Measurements from ENCODE around the gene HOXA7. TPM values are rescaled to one million over a fixed set of nuclear protein-coding genes. Genes with fewer than 3 reads are reported as not detected.

Gene HOXA7
- total and polyA plus RNA-seq, 7 donors = 2.9 to 10.2 (median 6.2) TPM

- DNase-seq = peak in 1 of 2 donors; percentile 89
- Histone ChIP-seq H3K4me3 (peak overlapping the region; percentile 79), H3K27ac (peak overlapping the region; percentile 92), H3K4me1 (peaks cover 17% of the 10 kb centered on the region), H3K36me3 (ENCODE audit: insufficient read depth in 1 of 2, low read depth in 1 of 2) (no peaks in the 10 kb centered on the region), H3K27me3 (ENCODE audit: insufficient read depth in 3 of 3, low read length in 2 of 3) (no peaks in the 10 kb centered on the region), H3K9me3 (no peaks in the 10 kb centered on the region)
- ATAC-seq = peak; percentile 40 to 60 (median 51)
- intact Hi-C loops (cut with DNase I) = loop anchor here in 1 of 2 donors (2.0 kb wide), 1 partner anchor 1316 kb away; no protein-coding TSS in a partner anchor
- TF ChIP-seq, protein P1, sequence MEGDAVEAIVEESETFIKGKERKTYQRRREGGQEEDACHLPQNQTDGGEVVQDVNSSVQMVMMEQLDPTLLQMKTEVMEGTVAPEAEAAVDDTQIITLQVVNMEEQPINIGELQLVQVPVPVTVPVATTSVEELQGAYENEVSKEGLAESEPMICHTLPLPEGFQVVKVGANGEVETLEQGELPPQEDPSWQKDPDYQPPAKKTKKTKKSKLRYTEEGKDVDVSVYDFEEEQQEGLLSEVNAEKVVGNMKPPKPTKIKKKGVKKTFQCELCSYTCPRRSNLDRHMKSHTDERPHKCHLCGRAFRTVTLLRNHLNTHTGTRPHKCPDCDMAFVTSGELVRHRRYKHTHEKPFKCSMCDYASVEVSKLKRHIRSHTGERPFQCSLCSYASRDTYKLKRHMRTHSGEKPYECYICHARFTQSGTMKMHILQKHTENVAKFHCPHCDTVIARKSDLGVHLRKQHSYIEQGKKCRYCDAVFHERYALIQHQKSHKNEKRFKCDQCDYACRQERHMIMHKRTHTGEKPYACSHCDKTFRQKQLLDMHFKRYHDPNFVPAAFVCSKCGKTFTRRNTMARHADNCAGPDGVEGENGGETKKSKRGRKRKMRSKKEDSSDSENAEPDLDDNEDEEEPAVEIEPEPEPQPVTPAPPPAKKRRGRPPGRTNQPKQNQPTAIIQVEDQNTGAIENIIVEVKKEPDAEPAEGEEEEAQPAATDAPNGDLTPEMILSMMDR (IDR thresholded peaks at IDR 0.05) = no peak
- 0 to 1% (median 1%) methylated on average over 53 to 58 of the region's 58 CpGs for WGBS, 3 donors
Measured at GRCh38 chr7:27172823-27173510, 16.5 kb upstream of the HOXA7 start.

GRCh38 chr7:27172315-27172774, 15.9 kb upstream of the HOXA7 start:
- H3K4me3 ChIP-seq = peak overlapping the region; percentile 79
- TF ChIP-seq, protein P1 (IDR thresholded peaks at IDR 0.05) = no peak
- ATAC-seq (no peak), DNase-seq (peak in 1 of 2 donors; percentile 58)
- no peaks in the 10 kb centered on the region for H3K9me3 ChIP-seq
- peaks cover 22% of the 10 kb centered on the region for H3K4me1 ChIP-seq
- peak overlapping the region; percentile 92 for H3K27ac ChIP-seq
- no peaks in the 10 kb centered on the region for H3K27me3 ChIP-seq (ENCODE audit: insufficient read depth in 3 of 3, low read length in 2 of 3)
- intact Hi-C loops (cut with DNase I) = loop anchor here in 1 of 2 donors (2.0 kb wide), 1 partner anchor 1316 kb away; no protein-coding TSS in a partner anchor
- WGBS, 3 donors = 10 to 20% (median 14%) methylated on average over 10 of the region's 10 CpGs
- no peaks in the 10 kb centered on the region for H3K36me3 ChIP-seq (ENCODE audit: insufficient read depth in 1 of 2, low read depth in 1 of 2)

- H3K9me3 ChIP-seq = no peaks in the 10 kb centered on the region
- peak in 1 of 4 donors; percentile 15 for ATAC-seq
- DNase-seq = peak in 1 of 2 donors; percentile 49
- 15 to 20% (median 20%) methylated on average over 30 of the region's 30 CpGs for WGBS, 3 donors
- H3K4me3 ChIP-seq = peak overlapping the region; percentile 79
- TF ChIP-seq, protein P1 (IDR thresholded peaks at IDR 0.05) = no peak
- H3K36me3 ChIP-seq (ENCODE audit: insufficient read depth in 1 of 2, low read depth in 1 of 2) = no peaks in the 10 kb centered on the region
- H3K27me3 ChIP-seq (ENCODE audit: insufficient read depth in 3 of 3, low read length in 2 of 3) = no peaks in the 10 kb centered on the region
- intact Hi-C loops (cut with DNase I) = loop anchor here in 1 of 2 donors (2.0 kb wide), 1 partner anchor 1315 kb away; no protein-coding TSS in a partner anchor
- H3K27ac ChIP-seq = peak overlapping the region; percentile 92
- H3K4me1 ChIP-seq = peaks cover 20% of the 10 kb centered on the region
Measured at GRCh38 chr7:27171637-27172314, 15.3 kb upstream of the HOXA7 start.

DNA sequence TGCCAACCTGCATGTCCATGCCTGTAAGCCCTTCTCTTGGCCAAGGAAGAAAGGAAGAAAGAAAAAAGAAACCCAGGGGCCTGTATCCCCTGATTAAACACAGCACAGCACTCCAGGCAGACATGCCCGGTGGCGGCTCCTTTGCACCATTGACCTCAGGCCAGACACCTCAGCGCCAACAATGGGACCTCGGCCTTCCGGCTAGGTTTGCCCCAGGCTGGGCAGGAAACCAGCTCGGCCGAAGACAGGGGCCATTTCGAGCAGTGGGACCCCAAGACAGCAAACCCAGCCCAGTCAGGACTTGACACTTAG, 14.8 kb upstream of the HOXA7 start:
- intact Hi-C loops (cut with DNase I) = no loop called here
- TF ChIP-seq, protein P1 (IDR thresholded peaks at IDR 0.05) = no peak
- ATAC-seq (no peak), DNase-seq (peak in 1 of 2 donors; percentile 75)
- WGBS, 3 donors = 9 to 26% (median 15%) methylated on average over 8 of the region's 8 CpGs
- Histone ChIP-seq H3K36me3 (ENCODE audit: insufficient read depth in 1 of 2, low read depth in 1 of 2) (no peaks in the 10 kb centered on the region), H3K27me3 (ENCODE audit: insufficient read depth in 3 of 3, low read length in 2 of 3) (no peaks in the 10 kb centered on the region), H3K4me3 (peak overlapping the region; percentile 79), H3K9me3 (no peaks in the 10 kb centered on the region), H3K4me1 (peaks cover 17% of the 10 kb centered on the region), H3K27ac (peak overlapping the region; percentile 92)
